NCI-H187 (cell line): ENCODE measurements around the gene NCK2.

ENCODE experiments used
- DNase-seq, 2 experiments: peaks; one replicate each; lab custom pipeline; 2025; lab: John Stamatoyannopoulos, UW

NCK2 gene

GRCh38 chr2:105928086-105928485 is 183.4 kb downstream of the NCK2 start:
- DNase-seq: no peak

GRCh38 chr2:105928563-105928962 is 183.9 kb downstream of the NCK2 start:
- no peak for DNase-seq

- DNase-seq: no peak
These were observed 184.8 kb downstream of the NCK2 start for GRCh38 chr2:105929516-105929915.

GRCh38 chr2:105932582-105932981 is 187.9 kb downstream of the NCK2 start:
- no peak for DNase-seq

GRCh38 chr2:105933906-105934305 is 189.2 kb downstream of the NCK2 start:
- no peak for DNase-seq

DNA sequence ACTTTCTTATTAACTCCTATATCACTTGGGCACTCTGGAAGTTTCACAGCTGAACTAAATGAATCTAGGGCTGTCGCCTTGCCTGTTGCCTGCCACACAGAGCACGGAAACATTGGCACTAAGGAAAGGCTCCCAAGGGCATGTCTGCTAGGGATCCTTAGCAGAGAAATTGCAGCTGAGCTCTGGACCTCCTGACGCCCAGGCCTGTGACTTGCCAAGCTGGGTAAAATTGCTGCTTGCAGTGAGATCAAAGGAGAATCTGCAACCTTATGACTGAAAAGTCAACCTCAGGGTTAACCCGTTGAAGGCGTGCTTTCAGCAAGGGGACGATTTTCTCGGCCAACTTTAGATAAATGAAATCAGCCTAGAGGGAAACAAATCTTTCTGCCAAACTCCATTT is 189.8 kb downstream of the NCK2 start:
- DNase-seq: no peak

GRCh38 chr2:105935063-105935462 is 190.4 kb downstream of the NCK2 start:
- DNase-seq: no peak

- no peak for DNase-seq
These were observed 192.2 kb downstream of the NCK2 start for GRCh38 chr2:105936954-105937353.

DNA sequence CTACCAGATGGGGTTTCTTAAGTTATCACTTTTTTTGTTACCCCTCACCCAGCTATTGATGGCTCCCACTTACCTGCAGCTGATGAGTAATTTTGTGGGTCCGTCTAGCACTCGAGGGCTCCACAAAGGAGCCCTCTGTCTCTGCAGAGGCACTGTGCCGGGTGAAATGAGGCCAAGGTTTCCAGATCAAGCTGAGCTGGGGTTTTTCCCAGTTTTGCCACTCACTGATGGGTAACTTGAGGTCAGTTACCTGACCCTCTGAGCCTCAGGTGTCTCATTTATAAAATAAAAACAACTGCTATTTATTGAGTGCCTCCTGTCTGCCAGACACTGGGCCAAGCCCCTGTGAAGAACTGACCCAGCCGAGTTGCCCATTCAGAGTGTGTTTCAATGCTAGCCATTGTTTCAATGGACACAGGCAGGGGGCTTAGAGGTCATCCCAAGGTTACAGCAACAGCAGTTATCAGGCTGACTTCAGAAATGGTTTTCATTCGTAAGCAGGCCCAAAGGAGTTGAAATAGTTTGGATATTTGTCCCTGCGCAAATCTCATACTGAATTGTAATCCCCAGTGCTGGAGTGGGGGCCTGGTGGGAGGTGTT is 192.9 kb downstream of the NCK2 start:
- no peak for DNase-seq
